GM13977 (cell line): ENCODE measurements around the gene RNPEP.
"Not testable (repeated sequence)": the region's sequence is repeated elsewhere in the genome, so short reads cannot be mapped to it uniquely, and the experiment has no call there.

Experiments used
- DNase-seq: peaks from one replicate; pipeline ENCODE4 v3.0.0; 2012; ENCODE audit warnings: low spot score
- in situ Hi-C: fragments of 300-500 bp; cut with MboI; formaldehyde crosslinking; loops from one replicate; pipeline ENCODE4 v1.12.0; 2022; ENCODE audit warnings: low sequenced_read_pairs, low pct_unique_long_range_greater_than_20kb, mixed read lengths, inconsistent platforms; ENCODE audit not compliant: unreplicated experiment
- TF ChIP-seq, protein P1 (sequence below): IDR thresholded peaks from 2 replicates; pipeline ENCODE4 v1.5.1; 2012; ENCODE audit warnings: mild to moderate bottlenecking, control low read depth; ENCODE audit not compliant: insufficient read depth; ENCODE audit errors: extremely low read depth, missing control alignments

RNPEP gene

DNA sequence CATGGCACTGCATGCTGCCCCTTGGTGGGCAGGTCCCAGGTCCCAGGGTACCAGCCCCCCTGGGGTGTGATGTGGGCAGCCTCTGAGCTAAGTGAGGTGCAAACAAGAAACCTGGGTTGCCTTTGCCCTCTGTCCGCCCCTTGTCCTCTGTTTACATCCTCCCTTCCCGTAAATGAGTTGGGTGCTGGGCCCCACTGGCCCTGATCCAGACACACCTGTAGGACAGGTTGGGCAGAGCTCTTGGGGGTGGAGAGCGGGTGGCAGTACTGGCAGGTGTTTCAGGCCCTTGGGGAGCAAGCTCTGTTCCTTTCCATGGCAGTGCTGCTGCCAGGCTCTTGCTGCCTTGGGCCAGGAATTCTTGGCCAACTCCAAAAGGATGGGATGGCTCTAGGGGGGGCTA is 63.8 kb downstream of the RNPEP start:
- no peak for DNase-seq
- TF ChIP-seq, protein P1, sequence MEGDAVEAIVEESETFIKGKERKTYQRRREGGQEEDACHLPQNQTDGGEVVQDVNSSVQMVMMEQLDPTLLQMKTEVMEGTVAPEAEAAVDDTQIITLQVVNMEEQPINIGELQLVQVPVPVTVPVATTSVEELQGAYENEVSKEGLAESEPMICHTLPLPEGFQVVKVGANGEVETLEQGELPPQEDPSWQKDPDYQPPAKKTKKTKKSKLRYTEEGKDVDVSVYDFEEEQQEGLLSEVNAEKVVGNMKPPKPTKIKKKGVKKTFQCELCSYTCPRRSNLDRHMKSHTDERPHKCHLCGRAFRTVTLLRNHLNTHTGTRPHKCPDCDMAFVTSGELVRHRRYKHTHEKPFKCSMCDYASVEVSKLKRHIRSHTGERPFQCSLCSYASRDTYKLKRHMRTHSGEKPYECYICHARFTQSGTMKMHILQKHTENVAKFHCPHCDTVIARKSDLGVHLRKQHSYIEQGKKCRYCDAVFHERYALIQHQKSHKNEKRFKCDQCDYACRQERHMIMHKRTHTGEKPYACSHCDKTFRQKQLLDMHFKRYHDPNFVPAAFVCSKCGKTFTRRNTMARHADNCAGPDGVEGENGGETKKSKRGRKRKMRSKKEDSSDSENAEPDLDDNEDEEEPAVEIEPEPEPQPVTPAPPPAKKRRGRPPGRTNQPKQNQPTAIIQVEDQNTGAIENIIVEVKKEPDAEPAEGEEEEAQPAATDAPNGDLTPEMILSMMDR = no peak
- in situ Hi-C loops = no loop called here

GRCh38 chr1:202046748-202047708 is 64.6 kb downstream of the RNPEP start:
- no peak for DNase-seq
- TF ChIP-seq, protein P1 = no peak
- in situ Hi-C loops = no loop called here

DNA sequence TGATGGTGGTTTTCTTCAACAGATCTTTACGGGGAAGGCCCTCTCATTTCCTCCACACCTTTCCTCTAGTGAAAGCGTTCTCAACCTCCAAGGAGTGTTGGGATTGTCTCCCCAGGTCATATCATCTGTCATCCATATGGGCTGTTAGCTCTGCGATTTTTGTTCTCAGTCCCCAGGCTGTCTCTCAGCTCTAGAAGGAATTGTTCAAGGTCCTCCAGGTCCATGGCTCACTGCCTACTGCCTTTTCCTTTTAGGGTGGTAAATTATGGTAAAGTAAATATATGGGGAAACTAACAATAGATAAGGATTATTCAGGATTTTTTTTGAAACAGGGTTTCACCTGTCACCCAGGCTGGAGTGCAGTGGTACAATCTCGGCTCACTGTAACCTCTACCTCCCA is 65.5 kb downstream of the RNPEP start:
- DNase-seq = no peak
- in situ Hi-C loops = no loop called here
- TF ChIP-seq, protein P1 = no peak

- DNase-seq = no peak
- TF ChIP-seq, protein P1 = no peak
- in situ Hi-C loops = no loop called here
Measured at GRCh38 chr1:202049129-202049528, 66.7 kb downstream of the RNPEP start.

DNA sequence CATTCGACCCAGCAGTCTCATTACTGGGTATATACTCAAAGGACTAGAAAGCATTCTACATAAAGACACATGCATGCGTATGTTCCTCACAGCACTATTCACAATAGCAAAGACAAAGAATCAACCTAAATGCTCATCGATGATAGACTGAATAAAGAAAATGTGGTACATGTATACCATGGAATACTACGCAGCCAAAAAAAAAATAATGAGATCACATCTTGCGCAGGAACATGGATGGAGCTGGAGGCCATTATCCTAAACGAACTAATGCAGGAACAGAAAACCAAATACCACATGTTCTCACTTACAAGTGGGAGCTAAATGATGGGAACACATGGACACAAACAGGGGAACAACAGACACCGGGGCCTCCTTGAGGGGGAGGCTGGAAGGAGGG is 71.6 kb downstream of the RNPEP start:
- DNase-seq = no peak
- TF ChIP-seq, protein P1 = no peak
- in situ Hi-C loops = no loop called here

DNA sequence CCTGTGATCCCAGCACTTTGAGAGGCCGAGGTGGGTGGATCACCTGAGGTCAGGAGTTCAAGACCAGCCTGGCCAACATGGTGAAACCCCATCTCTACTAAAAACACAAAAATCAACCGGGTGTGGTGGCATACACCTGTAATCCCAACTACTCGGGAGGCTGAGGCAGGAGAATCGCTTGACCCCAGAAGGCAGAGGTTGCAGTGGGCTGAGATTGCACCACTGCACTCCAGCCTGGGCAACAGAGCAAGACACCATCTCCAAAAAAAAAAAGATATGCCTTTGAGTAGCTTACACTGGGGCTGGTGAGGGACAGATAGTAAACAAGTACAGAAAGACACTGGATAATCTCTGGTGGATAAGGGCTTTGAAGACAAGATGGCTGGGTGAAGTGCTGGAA is 72.2 kb downstream of the RNPEP start:
- in situ Hi-C loops = not testable (repeated sequence)

More for the DNA sequence above, 72.2 kb downstream of the RNPEP start:
- not testable (repeated sequence) for DNase-seq
